Measurements from ENCODE around the gene KRTAP10-4. TPM values are rescaled to one million over a fixed set of nuclear protein-coding genes. Genes with fewer than 3 reads are reported as not detected.

Gene KRTAP10-4
- polyA plus RNA-seq, 1 of the 3 experiments (the other 2 are of a cell fraction), result not detected

- TF ChIP-seq EP300 (IDR thresholded peaks at IDR 0.05; ENCODE audit: borderline replicate concordance in 1 of 2, low read depth in 1 of 2, low read length in 1 of 2) (no peak), RCOR1 (IDR thresholded peaks at IDR 0.05; ENCODE audit: low read length) (no peak), TCF12 (IDR thresholded peaks at IDR 0.05) (no peak), REST (IDR thresholded peaks at IDR 0.05; ENCODE audit: low read depth, low read length) (no peak), TEAD4 (IDR thresholded peaks at IDR 0.05; ENCODE audit: borderline replicate concordance, insufficient read depth) (no peak), NRF1 (IDR thresholded peaks at IDR 0.05; ENCODE audit: low read depth, low read length) (no peak), EZH2phosphoT487 (IDR thresholded peaks at IDR 0.05; ENCODE audit: borderline replicate concordance, low read depth) (no peak), POLR2AphosphoS5 (IDR thresholded peaks at IDR 0.05; ENCODE audit: low read depth, low read length) (no peak), MXI1 (IDR thresholded peaks at IDR 0.05; ENCODE audit: low read depth, low read length) (no peak), IRF3 (IDR thresholded peaks at IDR 0.05; ENCODE audit: low read depth, low read length) (no peak), FOXM1 (IDR thresholded peaks at IDR 0.05; ENCODE audit: low read depth) (no peak), ZBTB33 (IDR thresholded peaks at IDR 0.05; ENCODE audit: borderline replicate concordance, low read depth) (no peak), FOXJ3 (CRISPR knock-in tag; IDR thresholded peaks at IDR 0.05) (no peak), PBX3 (IDR thresholded peaks at IDR 0.05) (no peak), RXRA (IDR thresholded peaks at IDR 0.05; ENCODE audit: borderline replicate concordance, low read depth) (no peak), YY1 (IDR thresholded peaks at IDR 0.05; ENCODE audit: low read depth) (no peak), CHD2 (IDR thresholded peaks at IDR 0.05; ENCODE audit: low read length, partially characterized antibody) (no peak)
- Histone ChIP-seq H3K27ac (ENCODE audit: low read depth in 2 of 2, low read length in 1 of 2) (no peak within 1 kb of the TSS), H3K9me2 (no peaks in the 10 kb centered on the region), H3K79me2 (ENCODE audit: insufficient read depth) (no peaks in the 10 kb centered on the region), H3F3A (replicated peaks; ENCODE audit: insufficient read depth) (no peaks in the 10 kb centered on the region), H2AFZ (ENCODE audit: low read depth) (no peak within 1 kb of the TSS), H3K4me1 (ENCODE audit: control insufficient read depth in 1 of 2, insufficient read depth in 2 of 2, low read depth in 1 of 2, low read length in 1 of 2) (no peaks in the 10 kb centered on the region), H3K27me3 (ENCODE audit: insufficient read depth) (peaks cover 47% of the 10 kb centered on the region), H4K20me1 (ENCODE audit: insufficient read depth) (no peaks in the 10 kb centered on the region), H3K4me3 (ENCODE audit: low read depth in 2 of 2, low read length in 1 of 2) (no peak within 1 kb of the TSS), H3K9ac (no peak within 1 kb of the TSS), H3K4me2 (no peak within 1 kb of the TSS), H3K9me3 (no peaks in the 10 kb centered on the region), H3K36me3 (replicated peaks in 1 of 2; ENCODE audit: control insufficient read depth in 1 of 2, insufficient read depth in 2 of 2, low read length in 1 of 2) (no peaks in the 10 kb centered on the region)
- WGBS (ENCODE audit: low lambda C conversion rate), result 17% methylated on average over 1 of the region's 8 CpGs
- CTCF ChIA-PET, result interaction anchor here (1.0 kb wide), 1 partner anchor 8 kb away, joined by 3 read pairs; no protein-coding TSS in a partner anchor
- POLR2A ChIA-PET, result no interaction called here
- DNase-seq, result no peak
Observed at GRCh38 chr21:44612029-44612486, 38.5 kb downstream of the KRTAP10-4 start, which contains the start of gene KRTAP10-8. Gene KRTAP10-8 (plus strand): TSS chr21:44612079. CDS start chr21:44612101, 22 bp downstream.
